ENCODE results near the gene CRTC3.

Gene CRTC3

DNA sequence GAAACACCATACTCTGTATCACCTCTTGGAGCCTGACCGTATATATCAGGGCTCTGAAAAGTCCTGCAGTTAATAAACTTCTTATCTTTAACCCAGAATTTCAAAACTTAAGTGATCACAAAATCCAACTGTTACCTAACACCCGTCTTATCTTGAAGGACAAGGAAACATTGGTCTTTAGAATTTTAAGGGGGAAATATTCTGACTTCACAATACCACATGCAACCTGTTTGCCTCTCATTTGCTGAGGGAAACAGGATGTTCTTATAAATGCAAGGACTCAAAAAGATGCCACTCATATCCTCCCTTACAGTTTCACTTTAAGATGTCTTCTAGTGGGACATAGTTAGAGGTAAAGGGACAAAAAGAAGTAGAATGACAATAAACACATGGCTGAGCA, 67.9 kb downstream of the CRTC3 start:
- no peak for DNase-seq

DNA sequence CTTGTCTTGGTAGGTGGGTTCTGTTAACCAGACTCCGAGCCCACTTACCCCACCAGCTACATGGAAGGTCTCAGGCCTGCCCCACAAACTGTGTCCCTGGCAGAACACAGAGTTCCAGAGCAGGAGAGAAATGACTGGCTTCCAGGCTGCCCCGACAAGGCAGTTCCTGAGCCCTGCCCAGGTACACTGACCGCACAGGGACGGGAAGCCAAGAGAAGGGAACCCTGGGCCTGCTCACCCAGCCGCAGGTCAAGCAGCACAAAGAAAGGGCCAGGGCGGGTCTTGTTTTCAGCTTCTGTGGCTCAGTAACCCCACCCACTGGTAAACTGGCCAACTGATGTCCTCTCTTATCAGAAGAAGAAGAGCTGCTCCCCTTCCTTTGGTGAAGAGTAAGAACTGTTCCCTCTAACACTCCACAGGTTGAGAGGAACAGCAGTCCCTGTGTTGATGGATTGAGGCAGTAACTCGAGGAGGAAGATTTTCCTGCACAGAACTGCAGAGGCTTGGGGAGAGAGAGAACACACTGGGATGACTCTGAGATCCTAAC, 68.4 kb downstream of the CRTC3 start:
- no peak for DNase-seq

DNA sequence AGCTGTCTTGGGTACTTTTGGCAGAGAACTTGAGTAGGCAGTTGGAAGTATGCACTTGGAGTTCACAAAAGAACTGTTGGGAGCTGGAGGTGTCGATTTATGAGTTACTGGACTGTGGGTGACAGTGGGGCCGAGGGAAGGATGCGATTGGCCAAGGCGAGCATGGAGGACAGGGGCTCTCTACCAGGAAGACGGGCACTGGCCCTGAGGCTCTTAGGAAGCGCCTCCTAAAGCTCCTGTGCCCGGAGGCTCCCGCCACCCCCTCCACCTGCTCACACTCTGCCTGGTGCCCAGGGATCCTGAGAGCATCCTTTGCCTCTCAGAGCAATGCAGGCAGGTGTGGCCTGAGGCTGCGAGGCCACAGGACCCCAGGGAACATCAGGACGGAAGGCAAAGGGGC, 69.0 kb downstream of the CRTC3 start:
- no peak for DNase-seq

DNA sequence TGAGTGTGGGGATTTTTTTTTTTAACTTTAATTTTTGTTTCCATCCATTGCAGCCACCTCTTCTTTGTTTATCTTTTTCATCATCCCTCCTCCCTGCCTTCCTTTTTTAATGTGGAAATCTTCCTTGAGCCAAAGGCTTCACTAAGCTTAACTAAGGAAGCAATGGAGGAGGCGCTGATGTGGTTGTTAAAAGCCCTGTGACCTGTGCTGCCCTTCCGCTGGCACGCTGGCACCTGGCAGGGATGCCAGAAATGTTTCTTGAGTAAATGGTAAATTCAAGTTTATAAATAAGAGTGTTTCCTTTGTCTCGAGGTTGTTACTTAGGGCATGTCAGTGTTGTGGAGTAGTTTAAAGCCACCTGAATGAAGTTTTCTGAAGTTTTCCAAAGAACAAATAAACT, 69.4 kb downstream of the CRTC3 start:
- DNase-seq, result no peak

DNA sequence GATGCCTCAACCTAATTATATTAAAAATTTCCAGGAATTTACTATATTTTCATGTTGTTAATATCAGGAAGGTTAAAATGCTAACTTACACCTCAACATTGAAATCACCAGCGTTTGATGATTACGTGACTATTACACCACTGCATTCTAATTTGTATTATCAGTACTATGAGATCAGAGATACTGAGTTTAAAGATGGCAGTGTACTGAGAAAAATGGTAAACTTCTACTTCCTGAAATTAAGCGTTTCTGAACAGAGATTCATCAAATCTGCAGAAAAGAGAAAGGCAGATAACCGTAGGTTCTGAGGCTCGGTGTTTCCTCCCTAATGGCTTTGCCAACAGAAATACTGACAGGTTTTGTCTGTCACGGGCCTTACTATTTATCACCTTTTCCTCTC, 69.9 kb downstream of the CRTC3 start:
- DNase-seq, result no peak

DNA sequence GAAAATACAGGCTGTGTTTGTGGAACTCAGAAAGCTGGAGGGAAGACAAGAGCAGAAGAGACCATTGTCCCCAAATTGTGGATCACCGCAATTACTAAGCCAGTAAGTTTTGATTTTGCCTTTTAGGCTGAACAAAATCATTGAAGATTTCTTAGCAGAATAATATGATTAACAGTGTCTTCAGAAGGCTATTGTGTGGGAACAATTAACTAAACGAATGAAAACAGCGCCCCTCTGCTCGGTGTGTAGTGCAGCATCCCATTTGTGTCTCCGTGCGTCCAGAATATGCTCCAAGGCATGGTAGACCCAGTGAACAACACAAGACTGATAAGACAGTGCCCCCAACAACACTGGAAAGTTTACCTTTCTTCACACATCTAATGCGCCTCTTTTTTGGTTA, 71.2 kb downstream of the CRTC3 start:
- no peak for DNase-seq

DNA sequence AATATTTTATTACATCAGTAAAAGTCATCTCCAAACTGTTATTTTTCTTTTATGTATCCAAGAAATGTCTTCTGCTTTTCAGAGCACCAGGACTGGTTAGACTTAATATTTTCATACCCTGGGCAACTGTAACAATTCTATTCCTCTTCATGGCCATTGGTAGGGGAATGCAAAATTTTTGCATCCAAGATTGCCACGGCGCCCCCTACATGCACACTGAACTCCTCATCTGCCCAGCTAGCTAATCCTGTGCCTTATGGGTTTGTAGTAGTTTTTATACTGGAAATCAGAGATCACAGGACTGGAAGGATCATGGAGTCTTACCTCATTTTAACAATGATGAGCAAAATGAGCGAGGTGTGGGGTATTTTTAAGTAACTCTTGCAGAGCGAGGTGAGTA, 74.2 kb downstream of the CRTC3 start:
- DNase-seq, result no peak

DNA sequence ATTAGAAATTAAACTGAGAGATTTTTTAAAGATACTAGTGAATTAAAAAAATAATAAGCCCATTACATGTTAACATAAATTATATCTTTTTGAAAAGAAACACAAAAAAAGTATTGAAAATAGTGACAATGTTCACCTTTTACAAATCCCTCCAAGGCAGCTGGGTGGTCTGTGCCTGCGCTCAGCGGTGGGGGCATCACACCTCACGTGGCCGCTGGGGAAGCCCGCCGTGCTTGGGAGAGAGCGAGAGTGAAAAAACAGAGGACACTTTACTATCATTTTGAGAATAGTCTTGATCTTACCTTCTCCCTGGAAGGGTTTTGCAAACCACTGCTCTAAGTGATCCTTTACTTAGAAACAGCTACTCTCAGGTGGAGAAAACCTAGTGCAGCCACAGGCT, 76.9 kb downstream of the CRTC3 start:
- DNase-seq, result no peak

DNA sequence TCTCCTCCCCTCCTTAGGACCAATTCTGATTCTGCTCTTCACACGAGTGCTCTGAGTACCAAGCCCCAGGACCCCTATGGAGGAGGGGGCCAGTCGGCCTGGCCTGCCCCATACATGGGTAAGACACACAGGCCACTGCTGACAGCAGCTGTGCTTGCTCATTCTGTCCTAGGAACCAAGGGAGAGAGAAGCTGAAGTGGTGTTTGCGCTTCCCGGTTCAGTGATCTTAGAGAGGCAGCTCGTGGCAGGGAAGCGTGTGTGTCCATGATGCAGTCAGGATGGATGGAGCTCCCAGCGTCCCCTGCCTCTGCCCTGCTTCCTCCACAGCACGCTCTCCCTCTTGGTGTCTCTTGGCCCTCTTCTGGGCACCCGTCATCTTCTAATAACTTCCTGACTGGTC, 77.6 kb downstream of the CRTC3 start:
- no peak for DNase-seq

DNA sequence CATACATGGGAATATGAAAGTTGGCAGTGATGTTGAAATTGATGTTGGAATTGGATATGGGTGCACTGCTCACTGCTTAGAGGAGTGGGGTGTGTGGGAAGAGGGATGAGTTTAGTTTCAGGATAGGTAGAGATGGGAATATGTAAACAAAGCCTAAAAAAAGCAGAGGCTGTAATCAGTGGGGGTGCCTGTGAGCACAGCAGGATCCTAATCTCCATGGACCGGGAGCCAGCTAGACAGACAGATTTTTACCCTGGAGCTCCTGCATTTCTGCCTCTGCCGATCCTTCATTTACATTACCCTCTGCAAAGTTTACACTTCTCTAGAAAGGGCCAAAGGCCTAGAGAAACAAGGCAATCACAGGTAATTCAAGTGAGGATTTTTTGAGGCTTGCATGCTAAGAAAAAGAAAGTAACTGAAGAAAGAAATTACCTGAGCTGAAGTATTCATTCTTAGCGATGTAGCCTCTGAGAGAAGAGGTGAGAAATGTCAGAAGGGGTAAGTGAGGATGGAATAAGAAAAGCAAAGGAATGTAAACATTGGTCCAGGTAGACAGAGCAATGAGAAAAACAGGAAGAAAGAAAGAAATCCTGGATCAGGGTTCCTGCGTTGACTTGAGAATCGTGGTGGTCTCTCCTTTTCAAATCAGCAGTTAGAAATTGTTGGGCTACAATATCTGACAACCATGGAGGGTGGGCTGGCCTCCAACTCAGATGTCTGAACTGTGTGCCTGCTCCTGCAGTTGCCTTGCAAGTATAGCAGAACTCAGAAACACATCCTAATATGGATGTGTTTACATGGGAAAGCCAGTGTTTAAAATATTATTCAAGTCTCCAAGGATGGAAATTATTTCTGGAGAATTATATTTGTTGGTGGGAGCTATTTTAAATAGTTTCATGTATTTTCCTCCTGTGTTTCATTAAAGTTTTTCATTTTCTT, 79.8 kb downstream of the CRTC3 start:
- DNase-seq, result no peak

DNA sequence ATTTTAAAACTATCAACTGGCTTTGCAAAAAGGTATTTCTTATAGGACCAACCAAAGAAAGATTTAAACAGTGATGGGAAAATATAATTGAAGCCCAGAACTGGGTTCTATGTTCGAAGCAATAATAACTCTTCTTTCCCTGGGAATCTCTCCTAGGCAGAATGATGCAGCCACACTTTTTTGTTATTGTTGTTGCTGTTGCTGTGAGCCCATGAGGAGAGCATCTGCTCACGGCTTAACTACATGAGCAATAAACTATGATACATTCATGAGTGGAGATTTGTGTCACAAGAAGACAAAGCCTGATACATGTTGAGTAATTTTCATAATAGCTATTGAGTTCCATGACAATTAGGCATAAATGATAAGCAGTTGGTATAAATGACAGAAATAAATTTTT, 80.5 kb downstream of the CRTC3 start:
- no peak for DNase-seq

DNA sequence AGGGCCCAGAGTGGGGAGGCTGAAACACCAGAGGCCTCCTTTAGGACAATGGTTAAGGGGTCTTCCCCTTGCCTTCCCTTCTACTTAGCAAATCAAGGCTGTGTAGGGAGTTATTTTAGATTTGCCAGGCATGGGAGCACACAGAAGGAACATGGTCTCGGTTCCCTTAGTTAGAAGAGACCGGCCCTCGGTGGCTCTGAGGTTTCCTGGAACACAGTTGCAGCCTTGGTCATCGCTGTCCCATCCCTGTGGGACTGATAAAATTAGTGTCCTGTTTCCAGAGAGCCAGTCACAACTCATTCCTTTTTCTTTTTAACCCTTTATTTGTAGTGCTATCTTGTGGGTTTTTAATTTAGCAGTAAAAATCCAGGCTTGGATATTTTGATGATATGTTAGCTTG, 81.4 kb downstream of the CRTC3 start:
- DNase-seq, result no peak

DNA sequence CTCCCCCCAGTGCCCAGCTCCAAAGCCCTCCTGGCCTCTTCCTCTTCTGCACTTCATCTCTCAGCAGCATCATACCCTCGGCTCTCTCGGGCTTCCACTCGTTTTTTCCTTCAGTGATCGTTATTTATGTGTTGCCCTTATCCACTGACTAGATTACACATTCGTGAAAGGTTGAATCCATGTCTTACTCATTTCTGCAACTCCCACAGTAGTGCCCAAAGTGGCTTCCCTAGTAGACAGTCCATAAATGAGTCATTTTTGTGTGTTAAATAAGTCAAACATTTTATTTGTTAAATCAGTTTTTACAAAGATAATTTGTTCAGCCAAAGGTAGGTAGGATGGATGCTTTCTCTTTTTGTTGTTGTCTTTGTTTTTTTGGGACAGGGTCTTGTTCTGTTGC, 87.4 kb downstream of the CRTC3 start:
- no peak for DNase-seq

DNA sequence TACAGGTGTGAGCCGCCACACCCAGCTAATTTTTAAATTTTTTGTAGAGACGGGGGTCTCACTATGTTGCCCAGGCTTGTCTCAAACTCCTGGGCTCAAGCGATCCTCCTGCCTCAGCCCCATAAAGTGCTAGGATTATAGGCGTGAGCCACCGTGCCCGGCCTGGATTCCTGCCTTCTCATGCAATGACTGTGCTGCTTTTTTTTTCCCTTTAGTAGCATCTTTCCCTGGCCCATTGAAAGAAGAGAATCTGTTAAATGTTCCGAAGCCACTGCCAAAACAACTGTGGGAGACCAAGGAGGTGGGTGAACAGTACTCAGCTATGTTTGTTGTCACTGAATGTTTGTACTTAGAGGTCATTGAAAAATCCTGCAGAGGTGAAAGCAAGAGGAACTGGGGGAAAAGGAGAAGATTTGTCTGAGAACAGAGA, 88.0 kb downstream of the CRTC3 start:
- DNase-seq, result no peak

DNA sequence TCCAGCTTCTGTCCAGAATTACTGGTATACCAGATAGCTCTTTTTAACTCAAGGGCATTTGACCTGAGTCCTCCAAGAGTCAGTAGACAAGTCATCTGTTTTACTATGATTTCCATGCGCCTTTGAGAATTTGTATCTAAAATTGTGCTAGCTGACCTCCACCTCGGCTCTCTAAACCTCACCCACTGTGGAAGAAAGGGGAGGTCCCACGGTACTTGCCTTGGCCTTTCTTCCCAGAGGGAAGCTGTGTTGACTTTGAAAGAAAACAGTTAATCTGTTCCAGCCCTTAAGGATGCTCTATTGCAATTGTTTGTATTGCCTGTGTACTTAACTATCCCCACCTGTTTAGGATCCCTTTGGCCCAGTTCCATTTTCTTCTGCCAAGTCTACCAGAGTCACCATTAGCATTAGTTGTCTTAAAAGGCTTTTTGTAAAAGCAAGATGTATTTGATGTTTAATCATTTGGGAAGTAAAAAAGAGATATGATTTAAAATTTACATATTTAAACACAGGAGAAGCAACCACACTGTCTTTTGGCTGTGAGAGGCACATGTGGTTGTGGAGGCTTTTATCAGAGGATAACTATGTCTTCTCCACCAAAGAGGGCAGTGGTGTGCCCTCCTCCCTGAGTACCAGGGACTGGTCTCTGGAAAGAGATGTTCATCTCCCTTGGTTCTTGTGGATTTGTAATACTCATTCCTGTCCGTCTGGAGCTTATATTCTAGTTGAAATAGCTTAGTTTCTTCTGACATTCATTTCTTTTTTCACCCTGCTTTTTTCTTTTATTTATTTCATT, 88.8 kb downstream of the CRTC3 start:
- DNase-seq, result no peak

DNA sequence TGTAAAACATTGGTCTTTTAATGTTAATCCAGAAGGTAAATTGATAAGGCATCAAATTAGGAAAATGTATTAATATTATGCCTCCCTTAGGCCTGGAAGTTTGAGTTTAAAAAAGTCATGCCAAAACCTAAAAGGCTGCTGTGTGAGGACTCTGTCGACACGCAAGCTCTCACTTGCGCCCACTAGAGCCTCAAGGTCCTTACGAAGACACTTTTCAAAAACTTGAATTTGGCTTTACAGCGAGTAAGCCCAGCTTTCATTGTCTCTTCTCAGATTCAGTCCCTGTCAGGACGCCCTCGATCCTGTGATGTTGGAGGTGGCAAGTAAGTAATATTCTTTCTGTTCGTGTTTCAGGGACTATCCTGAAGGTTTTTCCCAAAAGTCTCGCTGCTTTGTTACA, 89.7 kb downstream of the CRTC3 start:
- no peak for DNase-seq

DNA sequence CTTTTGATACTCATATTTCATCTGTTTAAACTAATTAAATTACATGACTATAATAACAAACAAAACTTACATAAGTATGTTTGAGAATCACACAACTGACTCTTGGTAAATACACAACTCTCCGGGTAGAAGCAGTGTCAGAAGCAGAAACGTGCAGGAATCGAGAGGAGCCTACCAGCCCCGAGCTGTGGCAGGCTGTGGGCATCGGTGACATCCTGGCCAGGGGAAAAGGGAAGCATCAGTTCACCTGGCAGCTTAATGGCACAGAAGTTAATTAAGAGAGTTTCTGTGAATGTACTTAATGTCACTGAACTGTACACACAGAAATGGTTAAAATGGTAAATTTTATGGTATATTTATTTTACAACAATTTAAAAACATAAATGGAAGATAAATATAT, 90.2 kb downstream of the CRTC3 start:
- DNase-seq, result no peak

DNA sequence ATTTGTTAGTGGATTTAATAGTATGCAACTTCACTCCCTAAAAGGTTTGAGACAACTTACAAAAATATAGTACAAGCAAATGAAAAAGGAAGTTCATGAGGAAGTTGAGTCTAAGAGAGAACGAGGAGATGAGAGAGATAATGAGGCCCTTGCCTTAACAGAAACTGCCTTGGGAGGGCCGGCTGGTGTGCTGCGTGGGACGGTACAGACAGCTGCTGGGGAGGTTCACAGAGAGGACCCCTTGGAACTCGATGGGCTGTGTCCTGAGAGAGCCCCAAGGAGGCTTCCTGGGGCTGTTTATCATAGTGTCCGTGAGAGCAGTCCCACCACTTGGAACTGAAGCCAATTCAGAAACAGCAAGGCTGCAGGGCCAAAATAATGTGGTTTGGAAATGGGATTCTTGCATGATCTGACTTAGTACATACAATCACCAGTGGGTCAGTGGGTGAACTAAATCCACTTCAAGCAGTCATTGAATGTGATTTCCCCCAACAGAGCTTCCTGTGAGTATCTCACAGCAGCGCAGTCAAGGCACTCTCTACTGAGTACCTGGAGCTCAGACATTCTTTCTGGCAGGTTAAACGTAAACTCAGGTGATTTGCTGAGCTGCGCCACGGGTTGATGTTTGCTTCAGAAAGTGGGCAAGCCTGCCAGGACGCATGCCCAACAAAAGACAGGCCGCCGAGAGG, 90.8 kb downstream of the CRTC3 start:
- DNase-seq, result no peak

DNA sequence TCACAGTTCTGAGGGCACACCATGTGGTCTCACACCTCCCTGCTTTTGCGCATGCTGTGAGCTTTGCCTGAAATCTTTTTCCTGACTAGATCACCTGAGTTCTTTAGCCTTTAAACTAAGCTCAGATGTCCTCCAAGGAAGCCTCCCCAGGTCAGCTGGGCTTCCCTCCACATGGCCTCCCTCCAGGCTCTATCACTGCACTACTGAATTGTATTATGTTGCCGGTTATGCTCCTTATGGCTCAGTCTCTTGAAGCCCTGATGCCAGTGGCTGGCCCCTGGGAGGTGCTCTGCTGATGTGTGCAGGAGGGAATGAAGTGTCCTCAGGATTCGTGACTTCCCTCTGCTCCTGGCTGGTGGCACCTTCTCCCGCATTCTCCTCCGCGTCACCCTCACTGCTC, 94.1 kb downstream of the CRTC3 start:
- DNase-seq, result no peak

DNA sequence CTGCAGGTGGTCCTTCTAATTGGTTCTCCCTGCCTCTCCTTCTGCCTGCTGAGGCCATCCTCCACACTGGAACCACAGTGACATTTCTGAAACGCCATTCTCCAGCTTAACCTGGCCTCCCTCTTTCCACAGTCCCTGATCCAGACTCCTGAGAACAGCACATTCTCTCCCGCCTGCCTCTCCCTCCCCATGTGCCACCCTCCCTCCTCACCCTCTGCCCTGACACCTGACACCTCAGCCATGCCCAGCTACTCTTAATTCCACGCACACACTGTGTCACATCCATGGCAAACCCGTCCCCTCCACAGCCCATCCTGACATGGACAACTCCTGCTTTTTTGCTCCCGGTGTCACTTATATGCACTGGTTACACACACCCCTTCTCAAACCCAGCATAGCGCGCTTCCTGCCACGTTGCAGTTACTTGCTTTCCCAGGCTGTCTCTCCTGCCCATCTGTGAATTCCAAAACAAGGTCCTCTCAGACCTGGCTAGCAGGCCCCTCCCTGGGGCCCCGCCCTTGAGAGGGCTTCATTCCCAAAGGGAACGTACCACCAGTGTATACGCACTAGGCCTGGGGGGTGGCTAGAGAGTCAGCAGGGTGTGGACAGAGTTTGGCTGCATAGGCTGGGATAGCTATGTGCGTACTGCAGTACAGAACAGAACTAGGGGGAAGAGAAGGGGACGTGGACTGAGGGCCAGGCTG, 94.7 kb downstream of the CRTC3 start:
- no peak for DNase-seq

DNA sequence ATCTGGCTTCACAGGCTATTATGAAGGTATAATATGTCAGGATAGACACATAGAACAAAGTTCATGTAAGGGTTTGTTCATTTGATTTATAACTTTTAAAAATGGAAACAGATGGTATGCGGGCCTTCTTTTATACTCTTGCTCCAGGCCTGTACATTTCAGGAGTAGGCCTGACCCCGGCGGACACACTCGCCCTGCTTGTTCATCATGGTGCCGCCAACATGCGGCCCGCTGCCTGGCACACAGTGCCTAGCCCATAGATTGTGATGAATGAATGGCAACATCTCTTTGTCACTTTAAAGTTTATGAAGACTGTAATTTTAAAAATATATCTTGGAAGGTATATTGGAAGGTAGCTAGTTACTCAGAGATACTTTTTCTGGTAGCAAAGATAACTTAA, 95.3 kb downstream of the CRTC3 start:
- no peak for DNase-seq

DNA sequence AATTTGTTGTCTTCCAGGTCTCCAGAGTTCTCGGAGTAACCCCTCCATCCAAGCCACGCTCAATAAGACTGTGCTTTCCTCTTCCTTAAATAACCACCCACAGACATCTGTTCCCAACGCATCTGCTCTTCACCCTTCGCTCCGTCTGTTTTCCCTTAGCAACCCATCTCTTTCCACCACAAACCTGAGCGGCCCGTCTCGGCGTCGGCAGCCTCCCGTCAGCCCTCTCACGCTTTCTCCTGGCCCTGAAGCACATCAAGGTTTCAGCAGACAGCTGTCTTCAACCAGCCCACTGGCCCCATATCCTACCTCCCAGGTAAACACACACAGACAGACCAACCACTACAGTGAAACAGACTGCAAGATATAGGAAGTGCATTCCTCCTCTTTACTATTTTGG, 99.5 kb downstream of the CRTC3 start:
- no peak for DNase-seq

DNA sequence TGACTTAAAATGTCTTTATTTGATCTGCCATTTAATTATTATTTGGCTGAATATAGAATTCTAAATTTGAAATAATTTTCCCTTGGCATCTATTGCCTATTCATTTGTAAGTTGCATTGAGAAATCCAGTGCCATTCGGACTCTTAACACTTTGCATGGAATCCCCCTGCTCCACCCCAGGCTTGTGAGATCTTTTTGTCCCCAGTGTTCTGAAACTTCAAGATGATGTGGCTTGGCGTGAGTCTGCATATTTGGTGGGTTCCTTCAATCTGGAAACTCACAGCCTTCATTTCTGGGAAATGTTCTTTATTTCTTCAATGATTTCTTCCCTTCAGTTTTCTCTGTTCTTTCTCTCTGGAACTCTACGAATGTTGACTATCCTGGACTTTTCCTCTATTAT, 103.6 kb downstream of the CRTC3 start:
- DNase-seq, result no peak

Data from NCI-H1694 (cell line).